AG04450 (cell line): ENCODE measurements around the gene NPLOC4. TPM values are rescaled to one million over a fixed set of nuclear protein-coding genes. Genes with fewer than 3 reads are reported as not detected.

Experiments
- CTCF ChIA-PET: fragments of 300-600, 350-600 bp; formaldehyde crosslinking; extraction: SDS; loops from one replicate; lab custom pipeline; 2022; ENCODE audit warnings: antibody characterized with exemption, inconsistent platforms; lab: Charles Lee
- POLR2A ChIA-PET: fragments of 350-600 bp; formaldehyde crosslinking; extraction: SDS; loops from one replicate; lab custom pipeline; 2021; ENCODE audit warnings: antibody characterized with exemption, inconsistent platforms; lab: Yijun Ruan, JAX
- DNase-seq: peaks from one replicate; pipeline ENCODE4 v3.0.0-alpha.2; 2011; ENCODE audit warnings: low read depth, low spot score
- H3K27ac ChIP-seq: one replicate; pipeline ENCODE4 v1.5.1; 2012; ENCODE audit warnings: low read depth, low read length, control low read depth
- H3K27me3 ChIP-seq: one replicate; pipeline ENCODE4 v1.6.0; 2012; ENCODE audit warnings: low read length; ENCODE audit not compliant: control insufficient read depth, insufficient read depth
- H3K4me3 ChIP-seq: 2 replicates; pipeline ENCODE4 v1.5.1; 2011; ENCODE audit warnings: mild to moderate bottlenecking, low read depth, low read length, control low read depth
- H3K9me3 ChIP-seq: 2 replicates; pipeline ENCODE4 v1.5.1; 2012; ENCODE audit warnings: low read length; ENCODE audit not compliant: control insufficient read depth, insufficient read depth
- polyA plus RNA-seq: library from polyadenylated mRNA; depleted of rRNA; stranded (reverse); fragments of >200 nt; gene quantifications from 2 replicates; pipeline ENCODE4 v1.2.3, GENCODE V29; 2011
- TF ChIP-seq, protein P1 (sequence below): IDR thresholded peaks from 2 replicates; pipeline ENCODE4 v1.5.1; 2011; ENCODE audit warnings: low read depth, low read length, control low read depth, inconsistent platforms

Gene NPLOC4
- polyA plus RNA-seq, 1 experiment = 66.5 TPM

DNA sequence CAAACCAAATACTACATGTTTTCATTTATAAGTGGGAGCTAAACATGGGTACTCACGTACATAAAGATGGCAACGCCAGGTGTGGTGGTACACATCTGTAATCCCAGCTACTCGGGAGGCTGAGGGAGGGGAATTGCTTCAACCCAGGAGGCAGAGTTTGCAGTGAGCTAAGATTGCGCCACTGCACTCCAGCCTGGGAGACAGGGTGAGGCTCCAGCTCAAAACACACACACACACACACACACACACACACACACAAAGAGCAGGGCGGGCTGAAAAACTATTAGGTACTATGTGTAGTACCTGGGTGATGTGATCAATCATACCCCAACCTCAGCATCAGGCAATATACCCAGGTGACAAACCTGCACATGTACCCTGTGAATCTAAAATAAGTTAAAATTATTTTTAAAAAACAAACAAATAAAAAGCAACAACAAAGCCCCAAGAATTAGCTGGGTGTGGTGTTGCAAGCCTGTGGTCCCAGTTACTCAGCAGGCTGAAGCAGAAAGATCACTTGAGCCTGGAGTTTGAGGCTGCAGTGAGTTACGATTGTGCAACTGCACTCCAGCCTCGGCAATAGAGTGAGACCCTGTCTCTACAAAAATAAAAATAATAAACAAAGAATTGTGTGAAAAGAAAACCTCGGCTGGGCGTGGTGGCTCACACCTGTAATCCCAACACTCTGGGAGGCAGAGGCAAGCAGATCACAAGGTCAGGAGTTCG is 72.9 kb downstream of the NPLOC4 start:
- H3K9me3 ChIP-seq = no peaks in the 10 kb centered on the region
- TF ChIP-seq, protein P1, sequence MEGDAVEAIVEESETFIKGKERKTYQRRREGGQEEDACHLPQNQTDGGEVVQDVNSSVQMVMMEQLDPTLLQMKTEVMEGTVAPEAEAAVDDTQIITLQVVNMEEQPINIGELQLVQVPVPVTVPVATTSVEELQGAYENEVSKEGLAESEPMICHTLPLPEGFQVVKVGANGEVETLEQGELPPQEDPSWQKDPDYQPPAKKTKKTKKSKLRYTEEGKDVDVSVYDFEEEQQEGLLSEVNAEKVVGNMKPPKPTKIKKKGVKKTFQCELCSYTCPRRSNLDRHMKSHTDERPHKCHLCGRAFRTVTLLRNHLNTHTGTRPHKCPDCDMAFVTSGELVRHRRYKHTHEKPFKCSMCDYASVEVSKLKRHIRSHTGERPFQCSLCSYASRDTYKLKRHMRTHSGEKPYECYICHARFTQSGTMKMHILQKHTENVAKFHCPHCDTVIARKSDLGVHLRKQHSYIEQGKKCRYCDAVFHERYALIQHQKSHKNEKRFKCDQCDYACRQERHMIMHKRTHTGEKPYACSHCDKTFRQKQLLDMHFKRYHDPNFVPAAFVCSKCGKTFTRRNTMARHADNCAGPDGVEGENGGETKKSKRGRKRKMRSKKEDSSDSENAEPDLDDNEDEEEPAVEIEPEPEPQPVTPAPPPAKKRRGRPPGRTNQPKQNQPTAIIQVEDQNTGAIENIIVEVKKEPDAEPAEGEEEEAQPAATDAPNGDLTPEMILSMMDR = no peak
- no peaks in the 10 kb centered on the region for H3K27me3 ChIP-seq
- no peak for DNase-seq
- H3K27ac ChIP-seq = no peak overlapping the region
- ChIA-PET POLR2A (interaction anchor here (0.6 to 1.6 kb wide), 5 partner anchors 12 to 371 kb away, joined by 4 to 8 read pairs (median 4); no protein-coding TSS in a partner anchor), CTCF (interaction anchor here (0.7 to 1.8 kb wide), 2 partner anchors 32 to 37 kb away, joined by 3 to 8 read pairs; no protein-coding TSS in a partner anchor)
- H3K4me3 ChIP-seq = no peak overlapping the region

DNA sequence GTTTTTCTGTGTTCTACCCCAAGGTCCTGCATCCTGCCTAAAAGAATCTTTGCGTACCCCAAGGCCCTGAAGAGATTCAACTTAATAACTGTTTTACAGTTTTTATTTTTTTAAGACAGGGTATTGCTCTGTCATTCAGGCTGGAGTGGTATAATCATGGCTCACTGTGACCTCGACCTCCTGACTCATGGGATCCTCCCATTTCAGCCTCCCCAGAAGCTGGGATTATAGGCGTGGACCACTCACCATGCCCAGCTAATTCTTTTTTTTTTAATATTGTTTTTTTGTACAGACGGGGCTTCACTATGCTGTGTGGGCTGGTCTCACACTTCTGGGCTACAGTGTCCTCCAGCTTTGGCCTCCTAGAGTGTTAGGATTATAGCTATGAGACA is 75.4 kb downstream of the NPLOC4 start:
- Histone ChIP-seq H3K27me3 (no peaks in the 10 kb centered on the region), H3K9me3 (no peaks in the 10 kb centered on the region), H3K4me3 (no peak overlapping the region), H3K27ac (no peak overlapping the region)
- ChIA-PET POLR2A (interaction anchor here (1.5 kb wide), 1 partner anchor 21 kb away, joined by 4 read pairs; no protein-coding TSS in a partner anchor), CTCF (interaction anchor here (0.9 to 1.2 kb wide), 2 partner anchors 21 to 39 kb away, joined by 4 read pairs; no protein-coding TSS in a partner anchor)
- TF ChIP-seq, protein P1 = no peak
- DNase-seq = no peak

DNA sequence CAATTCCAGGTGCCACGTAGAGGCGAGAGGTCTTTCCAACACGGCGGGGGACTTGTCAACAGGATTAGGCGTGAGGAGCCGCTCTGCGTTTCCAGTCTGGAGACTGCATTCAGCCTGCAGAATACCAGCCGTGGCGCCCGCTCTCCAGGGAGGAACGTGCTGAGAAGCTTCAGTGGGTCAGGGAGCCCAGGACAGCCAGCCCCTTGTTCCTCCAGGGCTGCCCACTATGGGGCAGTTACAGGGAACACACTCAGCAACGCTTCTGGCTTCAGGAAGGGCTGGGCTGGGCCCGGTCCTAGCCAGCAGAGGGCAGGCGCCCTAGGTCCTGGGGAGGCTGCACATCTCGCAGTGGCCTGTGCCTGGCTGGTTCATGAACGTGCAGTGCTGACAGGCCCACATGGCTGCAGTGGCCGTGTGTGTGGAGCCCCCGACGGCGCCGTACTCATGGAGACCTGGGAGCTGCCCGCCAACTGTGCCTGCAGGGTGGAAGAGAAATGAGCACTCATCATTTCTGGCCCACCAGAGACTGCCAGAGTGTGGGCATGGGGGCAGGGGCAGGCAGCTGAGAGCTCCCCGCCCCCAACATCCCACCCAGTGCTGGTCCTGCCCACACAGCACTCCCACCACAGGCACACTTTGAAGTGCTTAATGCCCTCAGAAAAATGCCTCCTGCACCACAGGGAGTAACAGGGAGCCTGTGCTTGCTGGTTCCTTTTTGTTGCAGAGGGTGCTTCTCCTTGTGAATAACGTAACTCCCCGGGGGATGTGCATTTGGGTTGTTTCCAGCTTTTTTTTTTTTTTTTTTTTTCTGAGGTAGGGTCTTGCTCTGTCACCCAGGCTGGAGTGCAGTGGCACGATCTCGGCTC is 77.7 kb downstream of the NPLOC4 start:
- CTCF ChIA-PET = interaction anchor here (1.2 kb wide), 1 partner anchor 42 kb away, joined by 3 read pairs; no protein-coding TSS in a partner anchor
- no peak overlapping the region for H3K4me3 ChIP-seq
- POLR2A ChIA-PET = no interaction called here
- TF ChIP-seq, protein P1 = peak; percentile 25; the same call in 1 of the 2 replicates
- H3K9me3 ChIP-seq = no peaks in the 10 kb centered on the region
- H3K27me3 ChIP-seq = no peaks in the 10 kb centered on the region
- no peak overlapping the region for H3K27ac ChIP-seq
- DNase-seq = no peak

DNA sequence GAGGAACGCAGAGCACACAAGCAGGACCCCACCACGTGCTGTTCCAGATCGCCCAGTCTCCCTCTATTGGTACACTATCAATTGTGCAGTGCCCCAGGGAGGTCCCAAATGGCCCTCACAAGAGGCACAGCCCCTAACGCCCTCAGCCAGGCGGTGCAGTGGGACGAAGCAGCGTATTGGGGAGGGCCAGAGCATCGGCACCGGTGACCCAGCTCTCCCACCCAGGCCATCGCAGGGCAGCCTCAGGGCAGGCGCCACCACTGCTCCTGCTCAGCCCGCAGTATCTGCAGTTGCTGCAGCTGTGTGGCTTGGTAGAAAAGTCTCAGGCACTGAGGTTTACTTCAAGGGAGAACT is 78.8 kb downstream of the NPLOC4 start:
- ChIA-PET CTCF (interaction anchor here (1.8 kb wide), 1 partner anchor 43 kb away, joined by 8 read pairs; no protein-coding TSS in a partner anchor), POLR2A (interaction anchor here (1.4 kb wide), 1 partner anchor 9 kb away, joined by 3 read pairs; no protein-coding TSS in a partner anchor)
- H3K9me3 ChIP-seq = no peaks in the 10 kb centered on the region
- H3K4me3 ChIP-seq = no peak overlapping the region
- no peak for DNase-seq
- H3K27ac ChIP-seq = peak overlapping the region; percentile 11
- TF ChIP-seq, protein P1 = no peak
- no peaks in the 10 kb centered on the region for H3K27me3 ChIP-seq
